RKO (cell line): ENCODE results near the gene PRR12.
A peak's percentile ranks its signal among the peaks of the same experiment; 100 is the strongest.

Source experiments
- DNase-seq: peaks from one replicate; pipeline ENCODE4 v3.0.0-alpha.2; 2016; ENCODE audit warnings: low spot score

The PRR12 gene

DNA sequence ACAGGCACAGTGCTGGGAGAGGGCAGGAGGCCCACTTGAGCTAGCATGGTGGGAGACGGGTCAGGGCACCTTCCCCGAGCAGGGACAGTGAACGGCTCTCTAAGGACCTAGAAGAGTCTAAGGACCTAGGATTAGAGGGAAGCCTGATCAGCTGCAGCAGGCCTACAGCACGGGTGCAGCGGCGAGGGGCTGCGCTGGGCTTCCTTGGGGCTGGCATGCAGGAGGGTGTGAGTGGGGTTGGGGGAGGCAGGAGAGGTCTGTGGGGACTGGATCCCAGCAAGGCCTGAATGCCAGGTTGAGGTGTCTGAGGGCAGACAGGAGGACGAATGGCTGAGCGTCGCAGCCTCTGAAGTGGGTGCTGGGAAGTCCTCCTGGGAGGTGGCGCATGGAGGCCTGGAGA, 54.6 kb downstream of the PRR12 start:
- DNase-seq = no peak

DNA sequence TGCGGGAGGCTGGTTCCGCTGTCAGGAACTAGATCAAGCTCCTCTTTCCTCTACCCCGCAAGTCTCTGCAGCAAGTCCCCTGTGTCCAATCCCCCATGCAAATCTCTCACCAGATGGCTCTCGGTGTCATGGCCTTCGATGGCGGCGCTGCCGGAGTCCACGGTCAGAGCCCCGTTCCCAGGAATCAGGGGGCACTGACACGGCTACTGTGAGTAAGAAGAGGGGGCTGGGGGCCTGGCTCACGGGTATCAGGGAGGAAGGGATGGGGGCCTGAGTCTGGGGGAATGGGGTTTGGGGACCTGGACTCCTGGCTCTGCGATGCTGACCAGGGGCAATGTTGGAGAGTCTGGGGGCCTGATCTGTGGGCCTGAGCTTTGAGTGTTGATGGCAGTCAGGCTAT, 55.0 kb downstream of the PRR12 start:
- no peak for DNase-seq

DNA sequence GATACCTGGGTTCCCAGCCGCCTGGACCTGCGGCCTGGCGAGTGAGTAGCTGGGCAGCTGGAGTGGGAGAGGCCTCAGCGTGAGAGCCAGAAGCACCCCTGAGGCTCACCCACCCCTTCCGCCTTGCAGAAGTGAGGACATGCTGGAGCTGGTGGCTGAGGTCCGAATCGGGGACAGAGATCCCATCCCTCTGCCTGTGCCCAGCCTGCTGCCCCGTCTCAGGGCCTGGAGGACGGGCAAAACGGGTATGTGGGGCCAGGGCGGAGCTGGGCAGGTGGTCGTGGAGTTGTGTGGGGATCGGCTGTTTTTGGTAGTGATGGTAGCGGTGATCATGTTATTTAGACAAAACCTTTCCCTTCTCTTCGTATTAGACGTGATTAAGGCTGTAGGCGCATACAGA, 55.6 kb downstream of the PRR12 start:
- DNase-seq = no peak

DNA sequence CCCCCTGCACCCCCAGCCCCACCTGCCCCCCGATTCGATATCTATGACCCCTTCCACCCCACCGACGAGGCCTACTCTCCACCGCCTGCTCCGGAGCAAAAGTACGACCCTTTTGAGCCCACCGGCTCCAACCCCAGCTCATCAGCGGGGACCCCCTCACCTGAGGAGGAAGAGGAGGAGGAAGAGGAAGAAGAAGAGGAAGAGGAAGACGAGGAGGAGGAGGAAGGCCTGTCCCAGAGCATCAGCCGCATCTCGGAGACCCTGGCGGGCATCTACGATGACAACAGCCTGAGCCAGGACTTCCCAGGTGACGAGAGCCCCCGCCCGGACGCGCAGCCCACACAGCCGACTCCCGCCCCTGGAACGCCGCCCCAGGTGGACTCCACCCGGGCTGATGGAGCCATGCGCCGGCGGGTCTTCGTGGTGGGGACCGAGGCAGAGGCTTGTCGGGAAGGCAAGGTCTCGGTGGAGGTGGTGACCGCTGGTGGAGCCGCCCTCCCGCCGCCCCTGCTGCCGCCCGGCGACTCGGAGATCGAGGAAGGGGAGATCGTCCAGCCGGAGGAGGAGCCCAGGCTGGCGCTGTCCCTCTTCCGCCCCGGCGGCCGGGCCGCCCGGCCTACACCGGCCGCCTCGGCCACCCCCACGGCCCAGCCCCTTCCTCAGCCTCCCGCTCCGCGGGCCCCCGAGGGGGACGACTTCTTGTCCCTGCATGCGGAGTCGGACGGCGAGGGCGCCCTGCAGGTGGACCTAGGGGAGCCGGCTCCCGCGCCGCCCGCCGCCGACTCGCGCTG, 60.2 kb downstream of the PRR12 start:
- no peak for DNase-seq

DNA sequence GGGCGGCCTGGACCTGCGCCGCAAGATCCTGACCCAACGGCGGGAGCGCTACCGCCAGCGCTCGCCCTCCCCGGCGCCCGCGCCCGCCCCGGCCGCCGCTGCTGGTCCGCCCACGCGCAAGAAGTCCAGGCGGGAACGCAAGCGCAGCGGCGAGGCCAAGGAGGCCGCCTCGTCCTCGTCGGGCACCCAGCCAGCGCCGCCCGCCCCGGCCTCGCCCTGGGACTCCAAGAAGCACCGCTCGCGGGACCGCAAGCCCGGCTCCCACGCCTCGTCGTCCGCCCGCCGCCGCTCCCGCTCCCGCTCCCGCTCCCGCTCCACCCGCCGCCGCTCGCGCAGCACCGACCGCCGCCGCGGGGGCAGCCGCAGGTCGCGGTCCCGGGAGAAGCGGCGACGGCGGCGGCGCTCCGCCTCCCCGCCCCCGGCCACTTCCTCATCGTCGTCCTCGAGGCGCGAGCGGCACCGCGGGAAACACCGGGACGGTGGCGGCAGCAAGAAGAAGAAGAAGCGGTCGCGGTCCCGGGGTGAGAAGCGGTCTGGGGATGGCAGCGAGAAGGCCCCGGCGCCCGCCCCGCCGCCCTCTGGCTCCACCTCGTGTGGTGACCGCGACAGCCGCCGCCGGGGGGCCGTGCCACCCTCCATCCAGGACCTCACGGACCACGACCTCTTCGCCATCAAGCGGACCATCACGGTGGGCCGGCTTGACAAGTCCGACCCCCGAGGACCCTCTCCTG, 61.0 kb downstream of the PRR12 start:
- DNase-seq = no peak

DNA sequence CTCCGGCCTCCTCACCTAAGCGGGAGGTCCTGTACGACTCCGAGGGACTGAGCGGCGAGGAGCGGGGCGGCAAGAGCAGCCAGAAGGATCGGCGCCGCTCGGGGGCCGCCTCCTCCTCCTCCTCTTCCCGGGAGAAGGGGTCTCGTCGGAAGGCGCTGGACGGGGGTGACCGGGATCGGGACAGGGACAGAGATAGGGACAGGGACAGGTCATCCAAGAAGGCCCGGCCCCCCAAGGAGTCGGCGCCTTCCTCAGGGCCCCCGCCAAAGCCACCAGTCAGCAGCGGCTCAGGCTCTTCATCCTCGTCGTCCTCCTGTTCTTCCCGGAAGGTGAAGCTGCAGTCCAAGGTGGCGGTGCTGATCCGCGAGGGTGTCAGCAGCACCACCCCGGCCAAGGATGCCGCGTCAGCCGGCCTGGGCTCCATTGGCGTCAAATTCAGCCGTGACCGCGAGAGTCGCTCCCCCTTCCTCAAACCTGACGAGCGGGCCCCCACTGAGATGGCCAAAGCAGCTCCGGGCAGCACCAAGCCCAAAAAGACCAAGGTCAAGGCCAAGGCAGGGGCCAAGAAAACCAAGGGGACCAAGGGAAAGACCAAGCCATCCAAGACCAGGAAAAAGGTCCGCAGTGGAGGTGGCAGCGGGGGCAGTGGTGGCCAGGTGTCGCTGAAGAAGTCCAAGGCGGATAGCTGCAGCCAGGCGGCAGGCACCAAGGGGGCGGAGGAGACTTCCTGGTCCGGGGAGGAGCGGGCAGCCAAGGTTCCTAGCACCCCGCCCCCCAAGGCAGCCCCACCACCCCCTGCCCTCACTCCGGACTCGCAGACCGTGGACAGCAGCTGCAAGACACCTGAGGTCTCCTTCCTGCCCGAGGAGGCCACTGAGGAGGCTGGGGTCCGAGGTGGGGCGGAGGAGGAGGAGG, 61.8 kb downstream of the PRR12 start:
- DNase-seq = no peak

DNA sequence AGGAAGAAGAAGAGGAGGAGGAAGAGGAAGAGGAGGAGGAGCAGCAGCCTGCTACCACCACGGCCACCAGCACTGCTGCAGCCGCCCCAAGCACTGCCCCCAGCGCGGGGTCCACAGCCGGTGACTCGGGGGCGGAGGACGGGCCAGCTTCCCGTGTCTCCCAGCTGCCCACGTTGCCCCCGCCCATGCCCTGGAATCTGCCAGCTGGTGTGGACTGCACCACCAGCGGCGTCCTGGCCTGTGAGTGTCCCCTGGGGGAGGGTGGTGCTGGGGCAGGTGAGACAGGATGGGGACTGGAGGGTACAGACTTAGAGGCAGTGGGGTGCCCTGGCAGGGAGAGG, 62.5 kb downstream of the PRR12 start:
- no peak for DNase-seq

DNA sequence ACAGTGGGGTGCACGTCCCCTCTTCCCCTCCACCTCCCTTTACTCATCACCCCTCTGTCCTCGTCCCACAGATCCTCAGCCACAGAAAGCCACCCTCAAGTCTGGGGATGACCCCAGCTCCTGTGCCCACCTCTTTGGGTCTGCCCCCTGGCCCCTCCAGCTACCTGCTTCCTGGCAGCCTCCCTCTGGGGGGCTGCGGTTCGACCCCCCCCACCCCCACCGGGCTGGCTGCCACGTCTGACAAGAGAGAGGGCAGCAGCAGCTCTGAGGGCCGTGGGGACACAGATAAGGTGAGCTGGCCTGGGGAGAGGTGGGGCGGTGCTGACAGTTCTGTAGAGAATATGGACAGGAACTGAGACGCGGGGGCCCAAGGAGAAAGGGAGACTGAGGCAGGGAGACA, 63.6 kb downstream of the PRR12 start:
- no peak for DNase-seq

DNA sequence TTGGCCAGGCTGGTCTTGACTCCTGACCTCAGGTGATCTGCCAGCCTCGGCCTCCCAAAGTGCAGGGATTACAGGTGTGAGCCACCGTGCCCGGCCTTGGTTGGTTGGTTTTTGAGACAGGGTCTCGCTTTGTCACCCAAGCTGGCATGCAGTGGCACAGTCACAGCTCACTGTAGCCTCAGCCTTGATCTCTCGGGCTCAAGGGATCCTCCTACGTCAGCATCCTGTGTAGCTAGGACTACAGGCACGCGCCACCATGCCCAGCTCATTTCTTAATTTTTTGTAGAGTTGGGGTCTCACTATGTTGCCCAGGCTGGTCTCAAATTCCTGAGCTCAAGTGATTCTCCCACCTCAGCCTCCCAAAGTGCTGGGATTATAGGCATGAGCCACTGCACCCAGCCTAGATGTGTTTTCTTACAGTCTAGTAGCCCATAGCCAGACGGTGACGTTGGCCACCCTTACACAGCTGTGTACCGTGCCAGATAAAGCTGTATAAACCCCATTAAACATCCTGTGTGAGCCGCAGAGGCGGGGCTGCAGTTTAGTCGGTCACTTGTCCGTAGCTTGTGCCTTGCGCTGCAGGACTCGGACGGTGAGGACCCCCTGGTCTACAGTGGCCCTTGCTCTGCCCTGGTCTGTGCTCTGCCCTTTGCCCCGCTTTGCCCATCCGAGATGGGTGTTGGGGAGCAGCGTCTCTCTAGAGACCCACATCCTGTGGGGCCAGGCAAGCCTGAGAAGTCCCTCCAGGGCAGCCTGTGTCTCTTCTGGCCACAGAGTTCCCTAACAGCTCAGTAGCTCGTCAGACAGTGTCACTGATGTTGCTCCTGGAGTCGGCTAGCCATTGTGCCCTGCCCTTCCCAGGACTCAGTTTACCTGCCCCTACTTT, 64.8 kb downstream of the PRR12 start:
- DNase-seq = no peak

DNA sequence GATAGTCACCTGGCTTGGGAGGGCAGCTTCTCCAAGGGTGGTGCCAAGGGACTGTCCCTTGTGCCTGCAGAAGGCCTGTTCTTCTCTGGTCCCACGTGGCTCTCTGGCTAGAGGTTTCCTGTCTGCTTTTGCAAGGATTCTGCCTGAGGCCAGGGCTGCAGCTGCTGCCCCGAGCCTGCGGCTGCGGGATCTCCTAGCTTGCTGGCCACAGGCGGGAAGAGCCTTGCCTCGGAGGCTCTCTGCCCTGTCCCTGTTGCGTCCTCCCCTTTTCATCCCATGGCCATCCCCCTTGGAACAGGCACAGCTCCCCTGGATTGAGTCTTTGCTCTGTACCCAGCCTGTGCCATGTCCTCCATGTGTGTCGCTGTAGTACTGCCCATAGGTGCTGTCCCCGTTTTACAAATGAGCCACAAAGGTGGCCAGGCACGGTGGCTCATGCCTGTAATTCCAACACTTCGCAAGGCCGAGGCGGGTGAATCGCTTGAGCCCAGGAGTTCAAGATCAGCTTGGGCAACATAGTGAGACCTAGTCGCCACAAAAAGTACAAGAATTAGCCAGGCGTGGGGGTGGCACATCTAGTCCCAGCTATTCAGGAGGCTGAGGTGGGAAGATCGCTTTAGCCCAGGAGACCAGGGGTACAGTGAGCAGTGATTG, 65.6 kb downstream of the PRR12 start:
- DNase-seq = no peak

DNA sequence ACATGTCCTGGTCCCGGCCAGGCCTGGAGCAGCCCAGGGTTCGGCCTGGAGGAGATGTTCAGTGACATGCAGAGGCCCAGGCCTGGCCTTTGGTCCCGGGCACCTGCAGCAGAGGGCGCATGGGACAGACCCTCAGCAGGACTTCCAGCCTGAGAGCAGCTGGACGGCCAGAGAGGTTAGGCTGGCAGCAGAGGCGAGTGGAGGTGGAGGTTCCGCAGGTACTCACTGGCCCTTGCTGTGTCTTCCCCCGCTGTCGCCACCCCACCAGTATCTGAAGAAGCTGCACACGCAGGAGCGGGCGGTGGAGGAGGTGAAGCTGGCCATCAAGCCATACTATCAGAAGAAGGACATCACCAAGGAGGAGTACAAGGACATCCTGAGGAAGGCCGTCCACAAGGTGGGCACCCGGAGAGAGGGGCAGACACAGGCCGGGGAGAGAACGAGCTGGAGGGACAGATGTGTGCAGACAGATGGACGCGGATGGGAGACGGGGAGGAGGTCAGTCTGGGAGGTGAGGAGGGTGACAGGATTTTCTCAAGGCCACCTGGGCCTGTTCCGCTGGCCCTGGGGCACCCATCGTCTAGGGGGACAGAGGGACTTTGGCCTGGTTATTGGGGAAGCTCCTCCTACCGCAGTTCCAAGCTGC, 66.6 kb downstream of the PRR12 start:
- no peak for DNase-seq

DNA sequence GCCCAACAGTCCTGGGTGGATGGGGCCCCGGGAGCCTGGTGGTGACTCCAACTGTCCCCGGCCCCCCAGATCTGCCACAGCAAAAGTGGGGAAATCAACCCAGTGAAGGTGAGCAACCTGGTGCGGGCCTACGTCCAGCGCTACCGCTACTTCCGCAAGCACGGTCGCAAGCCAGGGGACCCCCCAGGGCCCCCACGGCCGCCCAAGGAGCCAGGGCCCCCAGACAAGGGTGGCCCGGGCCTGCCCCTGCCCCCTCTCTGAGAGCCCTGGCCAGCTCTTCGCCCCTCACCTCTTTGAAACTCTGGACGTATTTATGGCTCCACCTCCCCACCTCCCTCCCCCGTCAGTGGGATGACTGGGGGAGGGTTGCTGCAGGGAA, 67.1 kb downstream of the PRR12 start:
- no peak for DNase-seq

DNA sequence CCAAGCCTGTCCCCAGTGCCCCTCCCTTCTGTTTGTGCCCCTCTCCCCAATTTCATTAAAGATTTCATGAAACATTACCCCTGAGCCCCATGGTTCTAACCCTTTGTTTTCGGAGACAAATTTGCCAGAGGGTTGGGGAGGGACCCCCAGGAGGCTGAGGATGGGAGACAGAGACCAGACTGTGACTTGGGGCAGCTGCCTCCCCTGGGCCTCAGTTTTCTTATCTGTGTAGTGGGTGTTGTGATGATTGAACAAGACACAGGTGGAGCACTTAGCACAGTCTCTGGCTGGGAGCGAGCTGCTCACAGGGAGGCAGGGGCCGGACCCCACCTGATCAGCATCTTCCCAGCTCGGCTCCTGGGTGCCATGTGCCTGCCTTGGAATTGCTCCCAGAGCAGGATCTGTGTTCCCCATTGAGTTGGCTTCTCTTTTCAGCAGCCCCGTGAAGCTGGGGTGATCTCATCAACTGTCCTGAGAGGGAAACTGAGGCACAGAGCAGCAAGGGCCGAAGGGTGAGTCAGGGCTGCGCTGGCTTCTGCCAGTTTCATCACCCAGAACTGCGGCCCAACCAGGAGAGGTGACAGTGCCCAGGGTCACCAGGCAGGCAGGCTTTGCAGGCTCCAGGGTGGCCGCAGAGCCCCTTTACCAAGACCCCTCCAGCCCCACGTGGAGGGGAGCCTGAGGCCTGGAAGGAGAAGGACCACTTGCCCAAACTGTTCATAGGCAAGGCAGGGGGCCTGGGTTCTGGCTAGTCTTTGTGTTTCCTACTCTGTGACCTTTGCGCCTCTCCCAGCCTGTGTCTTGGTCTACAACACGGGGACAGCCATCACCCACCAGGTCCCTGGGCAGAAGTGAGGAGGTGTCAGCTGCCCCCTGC, 67.8 kb downstream of the PRR12 start:
- no peak for DNase-seq

DNA sequence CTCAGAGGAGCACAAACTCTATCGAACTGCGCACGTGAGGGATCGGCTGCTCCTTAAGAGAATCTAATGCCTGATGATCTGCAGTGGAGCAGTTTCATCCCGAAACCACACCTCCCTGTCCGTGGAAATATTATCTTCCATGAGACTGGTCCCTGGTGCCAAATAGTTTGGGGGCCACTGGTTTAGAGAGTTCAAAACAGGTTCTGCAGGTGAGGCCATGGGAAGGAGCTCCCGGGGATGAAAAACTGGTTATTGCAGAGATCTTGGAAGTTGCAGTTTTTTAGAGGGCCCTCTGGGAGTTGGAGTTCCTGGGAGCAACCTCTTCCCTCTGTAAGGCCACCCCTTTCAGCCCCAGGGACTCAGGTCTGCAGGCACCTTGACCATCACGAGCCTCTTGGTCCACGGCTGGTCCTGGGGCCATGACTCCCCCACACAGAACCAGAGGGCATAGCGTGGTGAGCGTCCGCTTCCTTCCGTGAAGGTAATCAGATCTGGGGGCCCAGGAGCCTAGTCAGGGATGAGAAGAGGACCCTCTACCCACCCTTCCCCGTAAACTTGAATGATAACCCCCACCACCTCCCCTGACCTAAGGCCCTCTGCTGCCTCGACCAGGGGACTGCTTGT, 69.5 kb downstream of the PRR12 start:
- no peak for DNase-seq

DNA sequence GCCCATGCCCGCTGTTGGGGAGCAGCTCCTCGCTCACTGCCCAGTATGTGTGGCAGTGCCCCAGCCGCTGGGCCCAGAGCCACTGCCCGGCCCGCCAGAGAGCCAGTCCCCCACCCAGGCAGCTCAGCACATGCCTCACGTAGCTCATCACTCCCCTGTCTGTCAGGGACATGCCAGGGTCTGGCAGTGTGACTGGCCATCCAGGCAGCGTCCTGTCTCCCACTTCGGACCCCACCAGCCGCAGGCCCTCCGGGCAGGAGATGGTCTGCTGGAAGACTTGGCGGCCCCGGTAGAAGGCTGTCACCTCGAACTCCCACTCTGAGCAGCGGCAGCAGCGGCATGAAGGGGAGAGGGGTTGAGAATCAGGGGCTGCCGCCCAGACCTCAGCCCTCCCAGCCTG, 71.0 kb downstream of the PRR12 start:
- DNase-seq = no peak

DNA sequence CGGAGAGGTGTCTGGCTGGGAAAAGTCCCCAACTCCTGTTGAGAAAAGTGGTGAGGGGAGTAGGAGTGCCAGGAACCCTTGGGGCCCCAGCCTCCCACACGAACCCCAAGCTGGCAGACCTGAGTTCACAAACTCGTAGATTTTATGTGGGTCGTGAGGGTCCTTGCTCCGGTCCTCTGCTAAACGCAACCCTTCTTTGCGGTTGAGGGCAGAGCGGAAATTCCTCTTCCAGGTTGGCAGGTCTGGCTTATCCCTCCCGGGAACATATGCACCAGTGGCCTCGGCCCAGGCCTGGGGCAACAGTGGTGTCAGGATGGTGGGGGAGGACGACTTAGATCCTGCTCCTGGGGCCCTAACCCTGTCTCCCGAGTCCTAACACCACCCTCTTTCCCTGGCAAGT, 72.2 kb downstream of the PRR12 start:
- DNase-seq = no peak

DNA sequence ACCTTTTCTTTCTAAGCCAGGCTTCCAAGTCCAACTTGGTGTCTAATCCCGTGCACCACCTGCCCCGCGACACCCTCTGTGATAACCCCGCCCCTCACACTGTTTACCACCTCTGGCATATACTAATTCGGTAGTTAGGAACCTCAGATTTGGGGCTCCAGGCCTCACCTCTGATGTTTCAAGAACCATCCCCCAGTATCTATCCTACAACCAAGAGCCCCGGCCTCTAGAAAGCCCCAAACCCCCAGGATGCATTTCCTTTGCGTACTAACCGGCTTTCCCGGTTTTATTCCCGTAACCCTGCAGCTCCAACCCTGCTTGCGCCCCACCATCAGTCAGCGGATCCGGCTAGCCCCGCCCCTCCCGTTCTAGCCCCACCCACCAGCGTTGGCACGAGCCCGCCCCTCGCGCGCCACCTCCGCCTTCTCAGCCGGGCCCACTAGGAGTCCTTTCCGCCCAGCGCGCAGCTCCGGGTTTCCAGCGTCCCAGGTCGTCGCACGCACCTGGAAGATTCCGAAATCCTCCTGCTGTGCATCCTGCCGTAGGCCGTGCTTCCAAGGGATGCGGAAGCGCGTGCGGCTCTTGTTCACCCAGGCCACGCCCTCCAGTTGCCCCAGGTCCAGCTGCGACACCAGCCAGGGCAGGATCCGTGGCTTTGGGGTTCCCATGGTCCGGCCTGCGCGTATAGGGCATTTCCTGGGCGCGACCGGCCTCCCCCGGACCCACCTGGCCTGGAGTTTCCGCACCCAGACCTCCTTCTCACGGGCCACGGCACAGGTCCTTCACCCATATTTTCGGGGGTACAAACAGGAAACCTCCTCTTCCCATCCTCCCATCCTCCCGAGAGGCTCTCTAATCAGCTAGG, 73.4 kb downstream of the PRR12 start:
- DNase-seq = peak; percentile 85

DNA sequence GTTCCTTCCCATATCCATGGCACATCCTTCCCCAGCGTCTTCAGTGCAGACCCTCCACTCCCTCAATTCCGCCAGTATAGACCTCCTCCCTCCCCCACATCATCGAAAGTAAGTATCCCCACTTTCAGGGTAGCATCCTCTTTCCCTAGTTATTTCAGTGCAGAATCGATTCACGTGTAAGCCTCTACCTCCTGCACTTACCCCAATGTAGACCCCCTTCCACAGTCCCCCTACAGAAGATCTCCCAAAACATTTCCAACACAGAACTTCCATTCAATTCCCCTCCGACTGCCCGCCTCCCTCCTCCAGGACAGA, 74.0 kb downstream of the PRR12 start:
- no peak for DNase-seq
